ENCODE results near the gene NOC4L. TPM values are rescaled to one million over a fixed set of nuclear protein-coding genes. Genes with fewer than 3 reads are reported as not detected.

Gene NOC4L
- total RNA-seq, 1 experiment from 2014 or later, result 36.5 TPM

GRCh38 chr12:132139912-132140311 lies 4.3 kb upstream of the NOC4L start:
- no peak overlapping the region for H4K5ac ChIP-seq (ENCODE audit: insufficient read length, low read depth, low read length)
- H3K14ac ChIP-seq (ENCODE audit: insufficient read depth, low read length), result no peak overlapping the region
- H2BK120ac ChIP-seq (ENCODE audit: low read depth, low read length, poor library complexity, severe bottlenecking), result no peak overlapping the region
- no peak overlapping the region for H2BK5ac ChIP-seq (ENCODE audit: insufficient read length, low read length)
- H2AK5ac ChIP-seq (ENCODE audit: insufficient read length, low read length), result no peak overlapping the region
- Mint-ChIP-seq H3K27ac (no peak overlapping the region), H3K27me3 (ENCODE audit: low read depth) (peaks cover 20% of the 10 kb centered on the region), H3K36me3 (ENCODE audit: insufficient read depth in 1 of 3, low read depth in 3 of 3) (peaks cover 24 to 45% (median 44%) of the 10 kb centered on the region in 3 experiments), H3K4me1 (peaks cover 4 to 6% of the 10 kb centered on the region in 2 experiments), H3K9me3 (peaks cover 2 to 3% of the 10 kb centered on the region in 2 experiments; a peak in 3 of 5 replicates), H3K4me3 (peak overlapping the region in 1 of 2 experiments; percentile 58; a peak in 1 of 5 replicates)
- H3K23me2 ChIP-seq (ENCODE audit: insufficient read length, low read depth, low read length, poor library complexity, severe bottlenecking), result peaks cover 5% of the 10 kb centered on the region
- no peak overlapping the region for H3K23ac ChIP-seq (ENCODE audit: insufficient read length, low read depth, low read length)
- no peak overlapping the region for H3T11ph ChIP-seq (ENCODE audit: low read length)
- H4K20me1 ChIP-seq (ENCODE audit: control insufficient read depth, insufficient read depth, insufficient read length), result no peaks in the 10 kb centered on the region
- peaks cover 8% of the 10 kb centered on the region for H3K79me1 ChIP-seq (ENCODE audit: insufficient read depth, low read depth, low read length, poor library complexity, severe bottlenecking)
- no peak overlapping the region for H3K27ac ChIP-seq (ENCODE audit: insufficient read length, low read depth, low read length)
- no peak overlapping the region for H4K91ac ChIP-seq (ENCODE audit: insufficient read length, low read depth, low read length)
- H2AFZ ChIP-seq (ENCODE audit: low read length), result no peak overlapping the region
- H3K9me3 ChIP-seq (ENCODE audit: control insufficient read depth, low read depth, low read length), result no peaks in the 10 kb centered on the region
- DNase-seq, result no peak
- H3K4me2 ChIP-seq (ENCODE audit: insufficient read depth, insufficient read length, low read length), result no peak overlapping the region
- WGBS (ENCODE audit: extremely low coverage, insufficient read length, low lambda C conversion rate), result no CpG with 5 or more reads among the region's 27 CpGs
- H3K4ac ChIP-seq (ENCODE audit: low read depth, low read length), result no peak overlapping the region
- no peak for TF ChIP-seq CTCF (conservative IDR thresholded peaks at IDR 0.05)
- H2BK20ac ChIP-seq (ENCODE audit: low read depth, low read length, poor library complexity, severe bottlenecking), result no peak overlapping the region
- H3K18ac ChIP-seq (ENCODE audit: insufficient read length, low read depth, low read length), result no peak overlapping the region
- H2BK12ac ChIP-seq (ENCODE audit: insufficient read length, low read depth, low read length), result no peak overlapping the region
- no peak overlapping the region for H2BK15ac ChIP-seq (ENCODE audit: low read depth, low read length)
- H3K4me1 ChIP-seq (ENCODE audit: insufficient read depth, low read length), result peaks cover under 1% of the 10 kb centered on the region; the same call in 1 of the 2 replicates
- H4K8ac ChIP-seq (replicated peaks; ENCODE audit: insufficient read length, low read depth, low read length), result no peak overlapping the region
- H3K9ac ChIP-seq (ENCODE audit: extremely low read depth, insufficient read length, low read length), result no peak overlapping the region
- peaks cover 4% of the 10 kb centered on the region; the same call in 1 of the 2 replicates for H3K79me2 ChIP-seq (ENCODE audit: insufficient read depth, low read length)
- H3K56ac ChIP-seq (ENCODE audit: insufficient read length, low read depth, low read length), result no peak overlapping the region
- H3K27me3 ChIP-seq (ENCODE audit: insufficient read depth, low read length), result no peaks in the 10 kb centered on the region
